Measurements from ENCODE around the gene GLP1R.

GLP1R gene

GRCh38 chr6:39048481-39049399 is at the start of gene GLP1R:
Gene GLP1R, plus strand, starts transcription at chr6:39048781. Its CDS starts 60 bp downstream, at chr6:39048841.
- Histone ChIP-seq H3K27me3 (ENCODE audit: control insufficient read depth, insufficient read depth, low read length) (peaks cover 42% of the 10 kb centered on the region), H3K4me3 (ENCODE audit: low read depth, low read length) (peak within 1 kb of the TSS; percentile 61), H3K36me3 (ENCODE audit: control insufficient read depth, insufficient read depth, low read length) (no peaks in the 10 kb centered on the region), H3K9me3 (ENCODE audit: control insufficient read depth, insufficient read depth, low read length) (no peaks in the 10 kb centered on the region), H3K9ac (ENCODE audit: low read depth, low read length) (peak within 1 kb of the TSS; percentile 59), H3K4me1 (ENCODE audit: control insufficient read depth, insufficient read depth, low read length) (peaks cover 1% of the 10 kb centered on the region; the same call in 1 of the 2 replicates), H3K27ac (ENCODE audit: low read depth, low read length) (no peak within 1 kb of the TSS)

GRCh38 chr6:39003072-39003471 is 45.5 kb upstream of the GLP1R start:
- no peak overlapping the region for H3K9ac ChIP-seq (ENCODE audit: low read depth, low read length)
- H3K27ac ChIP-seq (ENCODE audit: low read depth, low read length): no peak overlapping the region
- no peaks in the 10 kb centered on the region for H3K27me3 ChIP-seq (ENCODE audit: control insufficient read depth, insufficient read depth, low read length)
- H3K36me3 ChIP-seq (ENCODE audit: control insufficient read depth, insufficient read depth, low read length): no peaks in the 10 kb centered on the region
- H3K4me1 ChIP-seq (ENCODE audit: control insufficient read depth, insufficient read depth, low read length): no peaks in the 10 kb centered on the region
- no peak overlapping the region for H3K4me3 ChIP-seq (ENCODE audit: low read depth, low read length)
- H3K9me3 ChIP-seq (ENCODE audit: control insufficient read depth, insufficient read depth, low read length): no peaks in the 10 kb centered on the region

- no peaks in the 10 kb centered on the region for H3K27me3 ChIP-seq (ENCODE audit: control insufficient read depth, insufficient read depth, low read length)
- H3K9me3 ChIP-seq (ENCODE audit: control insufficient read depth, insufficient read depth, low read length): no peaks in the 10 kb centered on the region
- no peaks in the 10 kb centered on the region for H3K36me3 ChIP-seq (ENCODE audit: control insufficient read depth, insufficient read depth, low read length)
- H3K27ac ChIP-seq (ENCODE audit: low read depth, low read length): no peak overlapping the region
- no peak overlapping the region for H3K4me3 ChIP-seq (ENCODE audit: low read depth, low read length)
- peaks cover under 1% of the 10 kb centered on the region; the same call in 1 of the 2 replicates for H3K4me1 ChIP-seq (ENCODE audit: control insufficient read depth, insufficient read depth, low read length)
- H3K9ac ChIP-seq (ENCODE audit: low read depth, low read length): no peak overlapping the region
Observed at GRCh38 chr6:39003492-39003891, 45.1 kb upstream of the GLP1R start.

- peaks cover 5% of the 10 kb centered on the region; the same call in 1 of the 2 replicates for H3K4me1 ChIP-seq (ENCODE audit: control insufficient read depth, insufficient read depth, low read length)
- no peaks in the 10 kb centered on the region for H3K27me3 ChIP-seq (ENCODE audit: control insufficient read depth, insufficient read depth, low read length)
- H3K27ac ChIP-seq (ENCODE audit: low read depth, low read length): no peak overlapping the region
- H3K9ac ChIP-seq (ENCODE audit: low read depth, low read length): no peak overlapping the region
- H3K9me3 ChIP-seq (ENCODE audit: control insufficient read depth, insufficient read depth, low read length): no peaks in the 10 kb centered on the region
- H3K36me3 ChIP-seq (ENCODE audit: control insufficient read depth, insufficient read depth, low read length): no peaks in the 10 kb centered on the region
- H3K4me3 ChIP-seq (ENCODE audit: low read depth, low read length): no peak overlapping the region
Observed at GRCh38 chr6:39004801-39005200, 43.8 kb upstream of the GLP1R start.

- Histone ChIP-seq H3K27ac (ENCODE audit: low read depth, low read length) (no peak overlapping the region), H3K9me3 (ENCODE audit: control insufficient read depth, insufficient read depth, low read length) (no peaks in the 10 kb centered on the region), H3K9ac (ENCODE audit: low read depth, low read length) (no peak overlapping the region), H3K27me3 (ENCODE audit: control insufficient read depth, insufficient read depth, low read length) (no peaks in the 10 kb centered on the region), H3K4me3 (ENCODE audit: low read depth, low read length) (no peak overlapping the region), H3K4me1 (ENCODE audit: control insufficient read depth, insufficient read depth, low read length) (peaks cover 5% of the 10 kb centered on the region; the same call in 1 of the 2 replicates), H3K36me3 (ENCODE audit: control insufficient read depth, insufficient read depth, low read length) (no peaks in the 10 kb centered on the region)
Observed at GRCh38 chr6:39005774-39006173, 42.8 kb upstream of the GLP1R start.

GRCh38 chr6:39007575-39007974 is 41.0 kb upstream of the GLP1R start:
- H3K9me3 ChIP-seq (ENCODE audit: control insufficient read depth, insufficient read depth, low read length): no peaks in the 10 kb centered on the region
- peaks cover 5% of the 10 kb centered on the region; the same call in 1 of the 2 replicates for H3K4me1 ChIP-seq (ENCODE audit: control insufficient read depth, insufficient read depth, low read length)
- H3K9ac ChIP-seq (ENCODE audit: low read depth, low read length): no peak overlapping the region
- no peaks in the 10 kb centered on the region for H3K27me3 ChIP-seq (ENCODE audit: control insufficient read depth, insufficient read depth, low read length)
- H3K36me3 ChIP-seq (ENCODE audit: control insufficient read depth, insufficient read depth, low read length): no peaks in the 10 kb centered on the region
- H3K27ac ChIP-seq (ENCODE audit: low read depth, low read length): no peak overlapping the region
- H3K4me3 ChIP-seq (ENCODE audit: low read depth, low read length): no peak overlapping the region

GRCh38 chr6:39008737-39009136 is 39.8 kb upstream of the GLP1R start:
- Histone ChIP-seq H3K9me3 (ENCODE audit: control insufficient read depth, insufficient read depth, low read length) (no peaks in the 10 kb centered on the region), H3K4me3 (ENCODE audit: low read depth, low read length) (no peak overlapping the region), H3K9ac (ENCODE audit: low read depth, low read length) (no peak overlapping the region), H3K36me3 (ENCODE audit: control insufficient read depth, insufficient read depth, low read length) (no peaks in the 10 kb centered on the region), H3K27ac (ENCODE audit: low read depth, low read length) (peak overlapping the region; percentile 37), H3K27me3 (ENCODE audit: control insufficient read depth, insufficient read depth, low read length) (no peaks in the 10 kb centered on the region), H3K4me1 (ENCODE audit: control insufficient read depth, insufficient read depth, low read length) (peaks cover 5% of the 10 kb centered on the region; the same call in 1 of the 2 replicates)

- Histone ChIP-seq H3K36me3 (ENCODE audit: control insufficient read depth, insufficient read depth, low read length) (no peaks in the 10 kb centered on the region), H3K27me3 (ENCODE audit: control insufficient read depth, insufficient read depth, low read length) (no peaks in the 10 kb centered on the region), H3K27ac (ENCODE audit: low read depth, low read length) (no peak overlapping the region), H3K4me3 (ENCODE audit: low read depth, low read length) (no peak overlapping the region), H3K4me1 (ENCODE audit: control insufficient read depth, insufficient read depth, low read length) (peaks cover 5% of the 10 kb centered on the region; the same call in 1 of the 2 replicates), H3K9me3 (ENCODE audit: control insufficient read depth, insufficient read depth, low read length) (no peaks in the 10 kb centered on the region), H3K9ac (ENCODE audit: low read depth, low read length) (no peak overlapping the region)
Observed at GRCh38 chr6:39009476-39009875, 39.1 kb upstream of the GLP1R start.

- no peak overlapping the region for H3K27ac ChIP-seq (ENCODE audit: low read depth, low read length)
- peaks cover 7% of the 10 kb centered on the region for H3K4me1 ChIP-seq (ENCODE audit: control insufficient read depth, insufficient read depth, low read length)
- H3K4me3 ChIP-seq (ENCODE audit: low read depth, low read length): no peak overlapping the region
- H3K27me3 ChIP-seq (ENCODE audit: control insufficient read depth, insufficient read depth, low read length): no peaks in the 10 kb centered on the region
- no peaks in the 10 kb centered on the region for H3K36me3 ChIP-seq (ENCODE audit: control insufficient read depth, insufficient read depth, low read length)
- no peaks in the 10 kb centered on the region for H3K9me3 ChIP-seq (ENCODE audit: control insufficient read depth, insufficient read depth, low read length)
- no peak overlapping the region for H3K9ac ChIP-seq (ENCODE audit: low read depth, low read length)
Observed at GRCh38 chr6:39016839-39017546, 31.6 kb upstream of the GLP1R start.

- Histone ChIP-seq H3K9me3 (ENCODE audit: control insufficient read depth, insufficient read depth, low read length) (no peaks in the 10 kb centered on the region), H3K27me3 (ENCODE audit: control insufficient read depth, insufficient read depth, low read length) (no peaks in the 10 kb centered on the region), H3K4me3 (ENCODE audit: low read depth, low read length) (no peak overlapping the region), H3K27ac (ENCODE audit: low read depth, low read length) (no peak overlapping the region), H3K9ac (ENCODE audit: low read depth, low read length) (no peak overlapping the region), H3K4me1 (ENCODE audit: control insufficient read depth, insufficient read depth, low read length) (peaks cover 7% of the 10 kb centered on the region), H3K36me3 (ENCODE audit: control insufficient read depth, insufficient read depth, low read length) (no peaks in the 10 kb centered on the region)
Observed at GRCh38 chr6:39017547-39017880, 31.1 kb upstream of the GLP1R start.

- H3K27ac ChIP-seq (ENCODE audit: low read depth, low read length): no peak overlapping the region
- no peaks in the 10 kb centered on the region for H3K9me3 ChIP-seq (ENCODE audit: control insufficient read depth, insufficient read depth, low read length)
- H3K9ac ChIP-seq (ENCODE audit: low read depth, low read length): no peak overlapping the region
- H3K36me3 ChIP-seq (ENCODE audit: control insufficient read depth, insufficient read depth, low read length): no peaks in the 10 kb centered on the region
- H3K4me1 ChIP-seq (ENCODE audit: control insufficient read depth, insufficient read depth, low read length): peaks cover 7% of the 10 kb centered on the region
- no peaks in the 10 kb centered on the region for H3K27me3 ChIP-seq (ENCODE audit: control insufficient read depth, insufficient read depth, low read length)
- no peak overlapping the region for H3K4me3 ChIP-seq (ENCODE audit: low read depth, low read length)
Observed at GRCh38 chr6:39018103-39018502, 30.5 kb upstream of the GLP1R start.
